ENCODE measurements around the gene SMU1.

SMU1 gene

DNA sequence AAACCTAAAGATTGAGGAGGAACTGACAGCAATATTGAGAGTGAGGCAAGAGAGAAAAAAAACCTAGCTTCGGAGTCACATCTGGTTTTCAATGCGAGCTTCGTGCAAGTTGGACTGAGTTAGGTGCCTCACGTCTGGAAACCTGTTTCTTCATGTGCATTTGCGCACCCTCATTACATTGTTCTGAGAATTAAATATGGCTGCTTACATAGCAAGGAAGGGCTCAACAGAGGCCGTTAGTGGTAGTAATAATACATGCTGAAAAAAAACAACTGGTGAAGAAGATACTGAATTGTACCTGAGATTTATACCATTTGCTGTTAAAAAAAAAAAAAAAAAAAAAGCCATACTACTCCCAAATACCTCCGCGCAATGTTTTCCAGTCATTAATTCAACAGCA, 32.8 kb downstream of the SMU1 start:
- DNase-seq: peak; percentile 27

DNA sequence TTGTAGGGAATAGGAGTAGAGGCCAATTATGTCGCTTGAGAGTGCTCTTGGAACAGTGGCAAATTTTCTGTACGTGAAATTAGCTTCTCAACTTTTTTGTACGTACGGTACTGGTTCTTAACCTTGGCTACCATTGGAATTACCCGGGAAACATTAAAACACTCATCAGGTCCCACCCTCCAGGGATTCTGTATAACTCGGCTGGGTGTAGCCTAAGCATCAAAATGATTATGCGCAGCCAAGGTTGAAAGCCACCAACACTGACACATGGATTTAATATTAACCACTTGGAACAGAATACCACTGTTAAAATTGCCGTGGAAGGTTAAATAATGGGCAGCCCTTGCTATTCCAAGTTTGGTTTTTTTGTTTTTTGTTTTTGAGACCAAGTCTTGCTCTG, 34.0 kb downstream of the SMU1 start:
- no peak for DNase-seq

DNA sequence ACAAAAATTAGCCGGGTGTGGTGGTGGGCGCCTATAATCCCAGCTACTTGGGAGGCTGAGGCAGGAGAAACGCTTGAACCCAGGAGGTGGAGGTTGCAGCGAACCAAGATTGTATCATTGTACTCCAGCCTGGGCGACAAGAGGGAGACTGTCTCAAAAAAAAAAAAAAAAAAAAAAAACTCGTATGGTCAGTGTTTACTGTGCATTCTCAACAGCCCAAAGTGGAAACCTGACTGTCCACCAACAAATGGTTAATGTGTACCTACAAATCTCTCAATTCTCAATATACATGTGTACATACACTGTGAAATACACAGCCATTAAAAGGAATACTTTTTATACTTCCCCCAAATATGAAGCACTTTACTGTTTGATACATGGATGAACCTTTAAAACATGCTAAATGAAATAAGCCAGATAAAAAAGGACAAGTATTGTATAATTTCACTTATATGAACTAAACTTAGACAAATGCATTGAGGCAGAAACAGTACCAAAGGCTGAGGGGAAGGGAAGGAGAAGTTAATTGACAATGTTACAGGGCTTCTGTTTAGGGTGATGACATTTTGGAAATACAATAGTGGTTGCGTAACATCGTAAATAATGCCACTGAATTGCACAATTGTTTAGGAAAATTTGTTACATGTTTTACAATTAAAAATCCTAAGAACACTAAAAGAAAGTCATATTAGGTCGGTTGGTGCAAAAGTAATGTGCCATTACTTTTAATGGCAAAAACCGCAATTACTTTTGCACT, 34.9 kb downstream of the SMU1 start:
- no peak for DNase-seq

DNA sequence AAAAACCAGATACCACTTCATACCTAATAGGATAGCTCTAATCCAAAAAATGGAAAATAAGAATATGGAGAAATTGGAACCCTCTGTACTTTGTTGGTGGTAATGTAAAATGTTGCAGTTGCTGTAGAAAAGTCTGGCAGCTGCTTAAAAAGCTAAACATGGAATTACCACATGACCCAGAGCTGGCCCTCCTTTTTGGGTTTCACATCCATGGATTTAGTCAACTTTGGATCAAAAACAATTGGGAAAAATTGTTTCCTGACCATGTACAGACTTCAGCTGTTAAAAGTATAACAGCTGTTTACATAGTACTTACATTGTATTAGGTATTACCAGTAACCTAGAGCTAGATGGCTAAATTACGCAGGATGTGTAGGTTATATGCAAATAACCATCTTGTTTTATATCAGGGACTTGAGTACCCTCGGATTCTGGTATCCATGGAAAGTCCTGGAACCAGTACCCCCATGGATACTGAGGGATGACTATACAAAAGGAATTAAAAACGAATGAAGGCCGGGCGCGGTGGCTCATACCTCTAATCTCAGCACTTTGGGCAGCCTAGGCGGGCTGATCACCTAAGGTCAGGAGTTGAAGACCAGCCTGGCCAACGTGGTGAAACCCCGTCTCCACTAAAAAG, 35.6 kb downstream of the SMU1 start:
- DNase-seq: no peak

DNA sequence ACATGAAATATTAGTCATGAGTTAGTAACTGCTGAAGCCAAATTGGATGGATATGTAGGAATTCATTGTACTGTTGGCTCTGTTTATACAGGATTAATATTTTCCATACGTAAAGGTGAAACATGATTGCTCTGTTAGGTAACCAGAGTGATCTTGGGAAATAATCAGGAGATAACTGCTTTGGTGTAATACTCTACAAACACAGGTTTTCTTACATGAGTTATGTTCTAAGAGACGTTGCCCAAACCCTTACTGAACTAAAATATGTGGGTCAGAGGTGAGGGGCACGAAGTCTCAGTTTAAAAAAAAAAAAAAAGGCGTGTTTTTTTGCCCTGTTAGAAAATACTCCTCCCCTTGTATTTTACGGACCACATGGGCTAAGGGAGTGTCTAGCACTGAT, 43.6 kb downstream of the SMU1 start:
- no peak for DNase-seq

DNA sequence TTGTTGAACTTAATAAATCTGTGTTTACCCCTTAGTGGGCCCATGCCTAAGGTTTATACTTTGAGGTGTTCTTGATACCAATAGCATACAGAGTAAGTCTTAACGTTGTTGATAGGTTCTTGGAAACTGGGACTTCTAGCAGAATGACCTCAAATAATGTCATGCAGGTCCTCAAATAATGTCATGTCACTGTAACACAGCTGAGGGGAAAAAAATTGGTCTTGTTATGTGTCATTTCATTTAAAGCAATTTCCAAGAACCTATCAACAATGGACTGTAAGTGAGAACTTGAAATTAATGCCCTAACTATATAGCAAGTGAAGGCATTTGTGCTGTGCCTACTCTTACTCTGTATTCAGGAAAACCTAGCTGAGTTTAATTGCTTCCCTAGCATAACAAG, 44.2 kb downstream of the SMU1 start:
- no peak for DNase-seq

DNA sequence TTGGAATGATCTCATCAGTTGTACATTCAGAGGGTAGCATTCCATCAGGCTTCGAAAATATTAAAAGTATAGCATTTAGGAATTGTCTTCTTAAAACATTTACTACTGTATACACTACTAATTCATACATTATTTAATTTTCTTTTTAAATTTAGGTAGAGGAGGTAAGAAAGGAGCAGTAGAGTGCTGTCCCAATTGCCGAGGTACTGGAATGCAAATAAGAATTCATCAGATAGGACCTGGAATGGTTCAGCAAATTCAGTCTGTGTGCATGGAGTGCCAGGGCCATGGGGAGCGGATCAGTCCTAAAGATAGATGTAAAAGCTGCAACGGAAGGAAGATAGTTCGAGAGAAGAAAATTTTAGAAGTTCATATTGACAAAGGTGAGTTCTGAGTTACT, 46.2 kb downstream of the SMU1 start:
- DNase-seq: no peak

DNA sequence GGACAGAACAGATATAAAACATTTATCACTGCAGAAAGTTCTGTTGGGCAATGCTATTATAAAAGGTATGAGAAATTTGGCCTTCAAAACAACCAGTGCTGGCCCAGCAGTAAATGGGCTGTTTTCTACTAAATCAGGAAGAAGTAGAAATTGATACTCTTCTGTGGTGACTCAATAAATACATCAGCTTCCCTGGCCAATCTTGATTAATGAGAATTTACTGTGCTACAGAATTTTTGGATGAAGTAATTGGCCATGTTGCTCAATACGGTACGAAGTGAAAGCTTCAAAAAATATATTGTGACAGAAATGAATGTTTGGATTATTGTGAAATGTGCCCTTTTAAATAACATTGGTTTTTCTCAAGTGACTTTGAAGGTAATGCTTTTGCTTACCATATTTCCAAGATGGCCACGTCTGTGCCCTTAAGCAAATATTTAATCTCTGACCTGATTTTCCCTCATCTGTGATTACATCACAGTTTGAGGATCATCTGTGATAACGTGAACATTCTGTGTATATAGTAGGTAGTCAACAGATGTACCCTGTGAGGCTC, 47.2 kb downstream of the SMU1 start:
- DNase-seq: no peak

DNA sequence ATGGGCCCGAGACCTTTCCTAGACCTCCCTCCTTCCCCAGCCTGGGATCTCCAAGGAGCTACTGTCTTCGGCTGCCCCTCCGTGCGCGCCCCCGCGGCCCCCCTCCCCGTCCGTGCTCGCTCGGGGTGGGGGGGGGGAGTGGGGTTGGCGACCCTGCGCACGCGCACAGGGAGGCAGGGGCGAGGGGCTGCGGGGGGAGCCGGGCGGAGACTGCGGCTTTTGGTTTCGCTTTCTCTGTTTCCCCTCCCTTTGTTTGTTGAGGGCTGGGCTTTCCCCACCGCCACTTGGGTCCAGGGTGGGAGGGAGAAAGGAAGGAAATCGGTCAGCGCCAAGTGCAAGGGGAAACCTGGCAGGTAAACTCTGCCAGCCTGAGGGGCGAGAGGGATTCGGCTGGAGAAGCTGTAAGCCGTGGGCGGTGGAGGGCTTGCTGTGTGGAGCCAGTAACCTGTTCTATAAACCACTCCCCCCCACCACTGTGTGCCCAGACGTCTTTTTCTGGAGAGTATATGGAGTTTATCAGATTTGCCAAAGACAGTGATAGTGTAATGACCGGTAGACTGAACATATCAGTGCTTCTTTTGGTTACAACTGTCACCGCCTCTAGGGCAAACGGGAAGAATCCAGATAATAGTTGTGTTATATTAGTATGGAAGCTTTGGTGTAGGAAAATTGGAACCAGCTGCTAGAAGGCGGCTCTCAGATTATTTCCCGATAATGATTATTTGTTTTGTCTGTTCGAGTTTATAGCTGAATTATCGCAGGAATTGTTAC, 50.7 kb downstream of the SMU1 start:
- peak; percentile 10 for DNase-seq

DNA sequence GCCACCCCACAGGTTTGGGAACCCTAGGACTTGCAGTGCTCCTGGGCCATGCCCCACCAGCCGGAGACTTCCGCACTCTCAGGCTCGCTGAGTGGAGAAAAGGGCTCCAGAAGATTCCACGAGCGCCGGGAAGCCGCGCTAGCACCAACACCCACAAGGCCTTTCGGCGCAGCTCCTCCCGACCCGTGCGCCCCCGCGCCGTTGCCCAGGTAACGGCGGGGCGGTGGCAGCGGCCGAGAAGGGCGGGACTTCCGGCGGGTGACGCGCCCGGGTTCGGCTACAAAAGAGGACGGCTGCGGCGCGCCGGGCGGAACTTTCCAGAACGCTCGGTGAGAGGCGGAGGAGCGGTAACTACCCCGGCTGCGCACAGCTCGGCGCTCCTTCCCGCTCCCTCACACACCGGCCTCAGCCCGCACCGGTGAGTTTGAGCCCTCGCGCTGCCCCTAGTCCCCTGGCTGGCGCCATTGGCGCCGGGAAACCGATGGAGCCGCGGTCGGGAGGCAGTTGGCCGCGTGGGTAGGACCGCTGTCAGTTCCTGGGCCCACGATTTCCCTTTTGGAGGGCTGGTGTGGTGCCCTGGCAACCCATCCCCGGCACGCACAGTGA, 51.4 kb downstream of the SMU1 start, which contains the start of gene DNAJA1:
TSS of gene DNAJA1 (plus strand) at position 308 of the 606 bp plus-strand sequence. CDS start 1,212 bp downstream, outside the sequence.
- DNase-seq: peak; percentile 44

DNA sequence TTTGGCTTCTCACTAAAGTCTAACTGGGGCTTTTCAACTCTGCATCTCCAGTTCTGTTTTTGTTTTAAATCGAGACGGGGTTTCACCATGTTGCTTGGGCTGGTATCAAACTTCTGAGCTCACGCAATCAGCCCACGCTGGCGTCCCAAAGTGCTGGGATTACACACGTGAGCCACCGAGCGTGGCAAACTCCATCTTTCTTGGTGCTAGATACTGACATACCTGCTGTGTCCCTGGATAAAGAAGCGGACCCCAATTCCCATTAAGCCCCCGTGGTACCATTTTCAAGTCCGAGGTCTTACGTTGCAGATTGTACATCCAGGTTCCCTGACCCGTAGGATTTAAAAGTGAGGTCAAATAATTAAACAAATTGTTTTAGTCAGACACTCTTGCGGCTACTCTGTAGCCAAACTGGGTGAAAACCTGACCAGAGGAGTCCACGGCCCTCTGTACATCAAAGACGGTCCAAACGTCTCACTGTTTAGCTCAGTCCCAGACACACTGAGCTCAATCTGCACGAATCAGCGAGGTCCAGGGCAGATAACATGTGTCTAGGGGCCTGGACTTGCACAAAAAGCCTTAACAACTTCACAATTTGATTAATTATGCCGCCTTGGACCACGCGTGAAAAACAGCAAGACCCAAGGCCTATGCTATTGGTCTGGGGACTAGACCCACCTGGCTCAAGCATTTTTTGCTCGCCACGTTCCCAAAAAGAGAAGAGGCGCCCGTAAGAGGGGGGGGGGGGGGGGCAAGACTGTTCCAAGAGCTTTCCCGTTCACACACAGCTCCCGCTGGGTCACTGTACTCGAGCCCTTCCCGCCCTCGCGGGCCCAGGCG, 52.1 kb downstream of the SMU1 start:
- DNase-seq: no peak

DNA sequence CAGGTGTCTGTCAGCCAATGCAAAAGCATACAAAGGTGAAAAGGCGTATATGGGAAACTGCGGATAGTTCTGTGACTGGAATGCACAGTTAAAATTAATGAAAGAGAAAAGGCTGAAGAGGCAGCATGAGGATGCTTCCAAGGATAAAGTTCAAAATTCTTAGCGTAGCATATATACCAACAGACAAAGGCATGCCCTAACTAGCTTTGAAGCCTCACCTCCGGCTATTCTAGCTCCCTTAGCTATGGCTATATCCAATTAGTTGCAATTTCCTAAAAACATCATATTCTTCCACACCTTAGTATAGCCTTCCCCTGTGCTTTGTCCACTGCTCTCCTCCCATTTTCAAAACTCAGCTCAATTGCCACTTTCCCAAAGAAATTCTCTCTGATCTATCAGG, 52.8 kb downstream of the SMU1 start:
- DNase-seq: no peak

DNA sequence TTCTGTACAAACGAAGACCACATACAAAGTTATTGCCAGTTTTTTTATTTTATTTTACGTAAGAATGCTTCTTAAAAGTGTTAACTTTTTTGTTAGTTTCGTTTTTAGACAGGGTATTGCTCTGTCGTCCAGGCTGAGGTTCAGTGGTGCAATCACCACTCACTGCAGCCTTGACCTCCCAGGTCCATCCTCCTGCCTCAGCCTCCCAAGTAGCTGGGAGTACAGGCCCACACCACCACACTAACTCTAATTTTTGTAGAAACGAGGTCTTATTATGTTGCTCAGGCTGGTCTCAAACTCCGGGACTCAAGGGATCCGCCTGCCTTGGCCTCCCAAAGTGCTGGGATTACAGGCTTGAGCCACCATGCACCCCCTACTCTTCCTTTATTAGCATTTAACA, 53.7 kb downstream of the SMU1 start:
- no peak for DNase-seq

DNA sequence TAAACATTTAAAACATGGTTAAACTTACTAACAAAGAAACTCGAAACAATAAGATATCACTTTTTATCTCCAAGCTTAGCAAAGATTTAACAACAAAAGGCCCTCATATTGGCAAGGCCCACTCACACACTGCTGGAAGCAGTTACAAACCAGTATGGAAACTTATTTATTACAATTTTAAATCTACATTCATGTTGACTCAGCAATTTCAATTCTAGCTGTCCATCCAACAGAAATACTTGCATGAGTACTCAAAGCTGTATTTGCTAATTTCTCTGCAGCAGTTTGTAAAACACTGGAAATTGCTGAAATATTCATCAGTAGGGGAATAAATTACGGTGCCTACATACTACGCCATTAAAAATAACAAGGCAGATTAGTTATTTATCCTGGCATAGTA, 54.2 kb downstream of the SMU1 start:
- DNase-seq: no peak

DNA sequence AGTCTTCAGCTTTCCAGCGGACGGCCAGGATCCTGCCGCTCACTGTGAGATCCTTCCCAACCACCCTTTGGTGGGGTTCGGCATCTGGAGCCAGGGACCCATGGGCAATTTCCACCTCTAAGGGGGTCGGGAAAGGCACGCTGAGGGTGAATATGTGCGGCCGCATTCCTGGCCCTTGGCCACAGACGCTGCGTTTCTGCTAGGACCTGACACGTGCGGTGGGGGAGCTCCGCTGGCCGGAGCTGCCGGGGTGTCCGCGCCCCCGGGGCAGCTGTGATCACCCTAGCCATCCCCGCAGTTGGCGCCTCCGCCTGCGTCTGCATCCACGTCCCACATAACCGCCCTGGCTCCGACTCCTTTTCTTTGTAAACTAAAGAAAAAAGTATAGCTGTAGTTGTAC, 56.7 kb downstream of the SMU1 start:
- DNase-seq: no peak

DNA sequence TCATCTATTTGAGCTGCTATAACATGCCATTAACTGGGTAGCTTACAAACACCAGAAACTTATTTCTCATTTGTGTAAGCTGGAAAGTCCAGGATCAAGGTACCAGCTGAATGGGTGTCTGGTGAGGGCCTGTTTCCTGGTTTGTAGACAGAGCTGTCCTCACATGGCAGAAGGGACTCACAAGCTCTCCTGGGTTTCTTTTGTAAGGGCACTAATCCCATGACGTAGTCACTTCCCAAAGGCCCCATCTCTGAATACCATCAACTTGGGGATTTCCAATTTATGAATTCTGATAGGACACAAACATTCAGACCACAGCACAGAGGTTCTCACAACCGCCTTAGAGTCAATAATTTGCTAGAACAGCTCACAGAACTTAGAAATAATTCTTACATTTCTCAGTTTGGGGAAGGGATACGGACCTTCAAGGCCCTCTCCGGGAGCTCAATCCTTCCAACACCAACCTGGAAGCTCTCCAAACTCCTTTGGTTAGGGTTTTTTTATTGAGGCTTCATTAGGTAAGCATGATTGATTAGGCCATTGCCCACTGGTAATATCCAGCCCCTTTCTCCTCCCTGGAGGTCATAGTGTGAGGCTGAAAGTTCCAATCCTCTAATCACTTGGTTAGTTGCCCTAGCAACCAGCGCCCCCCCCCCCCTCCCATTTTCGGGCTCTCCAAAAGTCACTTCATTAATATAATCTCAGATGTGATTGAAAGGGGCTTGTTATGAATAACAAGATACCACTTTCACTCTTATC, 59.0 kb downstream of the SMU1 start:
- DNase-seq: no peak

DNA sequence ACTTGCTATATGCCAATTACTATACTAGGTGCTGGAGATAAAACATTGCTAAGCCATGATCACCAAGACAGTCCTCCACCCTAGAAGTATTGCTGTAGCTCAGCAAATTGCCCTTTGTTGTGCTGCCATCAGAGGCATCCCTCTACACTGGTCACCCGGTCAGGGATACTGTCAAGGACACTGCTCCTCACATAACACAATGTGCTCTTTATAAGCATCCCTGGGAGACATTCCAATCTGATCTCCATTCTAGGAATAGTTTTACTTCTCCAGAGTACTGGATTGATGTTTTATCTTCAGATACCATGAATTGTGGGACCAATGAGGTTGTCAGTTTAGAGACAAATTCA, 61.8 kb downstream of the SMU1 start:
- DNase-seq: no peak

DNA sequence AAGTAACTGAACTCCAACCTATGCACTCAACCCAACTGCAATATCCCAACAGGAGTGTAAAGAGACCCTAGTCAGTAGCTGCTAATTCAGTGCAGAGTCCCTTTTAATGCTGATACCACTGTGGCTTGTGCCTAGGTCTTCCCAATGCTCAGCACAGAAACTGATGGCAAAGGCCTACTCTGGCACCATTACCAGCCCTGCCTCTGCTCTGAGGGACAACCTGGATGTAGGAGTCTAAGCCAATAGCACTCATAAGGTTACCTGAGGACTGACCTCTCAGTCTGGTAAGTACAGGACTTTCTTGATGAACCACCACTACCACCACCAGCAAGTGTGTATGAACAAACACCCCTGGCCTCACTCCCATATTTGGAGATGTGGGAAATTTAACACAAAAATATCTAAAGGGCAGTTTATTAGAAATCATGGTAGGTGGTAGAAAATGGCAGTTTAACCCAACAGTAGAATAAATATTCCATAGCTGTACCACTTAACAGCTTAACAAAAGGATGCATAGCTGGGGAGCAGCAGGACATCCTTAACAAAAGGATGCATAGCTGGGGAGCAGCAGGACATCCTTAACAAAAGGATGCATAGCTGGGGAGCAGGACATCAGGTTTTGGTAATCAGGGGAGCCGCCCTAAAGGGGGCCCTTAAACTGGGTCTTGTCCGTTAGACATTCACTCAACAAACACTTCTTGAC, 62.4 kb downstream of the SMU1 start:
- DNase-seq: no peak

DNA sequence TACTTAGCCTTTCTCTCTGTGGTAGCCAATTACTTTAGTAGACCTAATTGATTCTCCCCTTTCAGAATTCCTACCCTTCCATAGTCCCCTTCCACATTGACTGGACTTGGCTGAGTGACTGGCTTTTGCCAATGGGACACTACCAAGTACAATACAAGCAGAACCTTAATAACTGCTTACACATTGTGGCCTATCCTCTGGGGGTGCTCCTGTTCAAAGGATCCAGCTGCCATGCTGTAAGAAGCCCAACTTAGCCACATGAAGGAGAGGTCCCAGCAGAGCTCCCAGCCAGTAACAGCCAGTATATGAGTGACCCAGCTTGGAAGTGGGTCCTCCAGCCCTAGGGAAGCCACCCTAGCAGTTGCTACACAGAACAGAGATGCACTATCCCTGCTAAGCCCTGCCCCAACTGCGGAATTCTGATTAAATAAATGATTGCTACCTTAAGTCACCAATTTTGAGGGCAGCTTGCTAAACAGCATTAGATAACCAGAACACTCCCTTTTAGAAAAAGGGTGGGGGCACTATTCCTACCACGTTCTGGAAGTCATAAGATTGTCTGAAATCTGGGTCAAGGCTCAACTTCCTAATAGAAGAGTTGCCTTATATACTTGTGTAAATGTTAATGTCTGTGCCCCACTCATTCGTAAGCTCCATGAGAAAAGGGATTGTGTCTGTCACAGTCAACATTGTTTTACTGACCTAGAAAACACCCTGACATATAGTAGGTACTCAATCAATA, 64.0 kb downstream of the SMU1 start:
- no peak for DNase-seq

DNA sequence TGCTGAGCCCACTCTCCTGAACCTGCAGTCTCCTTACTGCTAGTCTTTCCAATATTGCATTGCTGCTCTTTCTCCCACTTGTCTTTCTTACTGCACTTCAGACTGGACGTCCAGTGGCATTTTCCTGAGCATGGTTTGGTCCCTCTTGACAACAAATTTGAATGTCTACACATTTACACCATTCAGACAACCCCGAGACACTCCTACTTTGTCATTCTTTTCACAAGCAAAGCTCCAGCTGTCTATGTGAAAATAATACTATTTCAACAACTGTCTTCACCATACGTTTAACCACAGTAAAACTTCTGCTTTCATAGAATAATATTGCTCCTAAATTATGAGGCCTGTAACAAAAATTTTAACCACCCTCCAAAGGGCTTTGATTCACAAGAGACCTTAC, 64.6 kb downstream of the SMU1 start:
- no peak for DNase-seq
